HTR-8/SVneo (cell line): ENCODE data around the gene TUT4.

Source experiments
- DNase-seq: peaks from one replicate; pipeline ENCODE4 v3.0.0; 2011; ENCODE audit warnings: low spot score, mixed read lengths; ENCODE audit not compliant: insufficient read length
- FAIRE-seq: peaks from 2 replicates; lab custom pipeline; 2011; peaks lifted over from hg19 to GRCh38; lab: Jason Lieb, UNC

TUT4 gene

DNA sequence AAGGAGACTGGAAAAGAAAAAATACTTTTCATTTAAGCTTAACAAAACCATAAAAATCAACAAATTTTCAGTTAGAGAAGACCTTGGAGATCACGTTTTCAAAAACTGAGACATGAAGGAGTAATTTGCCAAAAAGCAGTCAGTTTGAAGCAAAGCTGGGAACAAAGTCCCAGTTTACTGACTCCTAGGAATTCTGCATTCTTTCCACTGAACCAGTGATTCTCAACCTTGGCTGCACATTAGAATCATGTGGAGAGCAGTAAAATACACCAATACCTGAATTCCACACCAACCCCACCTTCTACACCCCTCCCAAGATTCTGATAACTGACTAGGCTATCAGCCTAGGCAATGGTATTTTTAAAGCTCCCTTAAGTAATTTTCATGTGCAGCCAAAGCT is 75.0 kb downstream of the TUT4 start:
- FAIRE-seq = no peak
- no peak for DNase-seq

DNA sequence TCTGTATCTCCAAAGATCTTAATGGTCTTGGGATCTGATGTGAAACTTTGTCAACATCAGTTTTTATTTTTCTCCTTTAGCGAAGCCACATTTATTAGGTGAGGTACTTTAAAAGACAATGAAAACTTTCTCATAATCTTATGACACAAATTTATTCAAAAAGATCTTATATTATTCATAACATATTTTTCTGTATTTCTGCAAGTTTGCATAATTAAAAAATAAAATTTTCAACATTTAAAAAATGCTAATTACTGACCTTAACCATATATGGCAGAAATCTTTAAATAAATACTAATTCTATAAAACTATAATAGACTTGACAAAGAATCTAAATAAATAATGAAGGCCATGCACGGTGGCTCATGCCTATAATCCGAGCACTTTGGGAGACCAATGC is 75.9 kb downstream of the TUT4 start:
- no peak for FAIRE-seq

DNA sequence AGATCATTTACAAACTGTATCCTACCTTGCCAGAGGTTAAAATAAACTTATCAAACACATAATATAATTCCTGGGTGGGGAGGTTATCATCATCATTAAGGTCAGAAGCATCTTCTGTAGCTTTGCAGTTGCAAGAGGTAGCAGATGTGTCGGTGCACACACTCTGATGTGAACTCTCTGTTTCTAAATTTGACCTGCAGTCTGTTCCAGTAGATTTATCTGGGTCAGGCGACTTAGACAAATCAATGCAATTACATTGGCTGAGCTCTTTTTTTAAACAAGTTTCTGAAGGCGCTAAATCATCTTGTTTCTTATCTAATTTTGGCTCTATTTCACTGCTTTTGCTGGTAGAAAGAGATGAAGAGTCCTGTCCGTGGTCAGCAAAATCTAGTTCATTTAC is 78.1 kb downstream of the TUT4 start:
- FAIRE-seq (no peak), DNase-seq (no peak)

More for the DNA sequence above, 75.9 kb downstream of the TUT4 start:
- no peak for DNase-seq

DNA sequence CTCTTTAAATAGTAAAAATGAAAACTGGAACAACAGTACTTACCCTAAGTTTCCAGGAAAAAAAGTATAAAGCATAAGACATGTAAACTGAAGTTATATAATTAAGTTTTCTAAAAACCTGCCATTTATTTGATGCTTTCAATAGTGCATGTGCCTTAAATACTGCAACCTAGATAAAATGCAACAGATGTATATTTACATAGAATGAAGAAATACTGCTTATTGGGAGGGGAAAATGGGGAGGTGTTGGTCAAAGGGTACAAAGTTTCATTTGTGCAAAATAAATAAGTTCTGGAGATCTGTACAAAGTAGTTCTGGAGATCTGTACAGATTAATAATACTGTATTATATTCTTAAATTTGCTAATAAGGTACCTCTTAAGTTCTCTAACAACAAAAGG is 79.9 kb downstream of the TUT4 start:
- FAIRE-seq (no peak), DNase-seq (no peak)

DNA sequence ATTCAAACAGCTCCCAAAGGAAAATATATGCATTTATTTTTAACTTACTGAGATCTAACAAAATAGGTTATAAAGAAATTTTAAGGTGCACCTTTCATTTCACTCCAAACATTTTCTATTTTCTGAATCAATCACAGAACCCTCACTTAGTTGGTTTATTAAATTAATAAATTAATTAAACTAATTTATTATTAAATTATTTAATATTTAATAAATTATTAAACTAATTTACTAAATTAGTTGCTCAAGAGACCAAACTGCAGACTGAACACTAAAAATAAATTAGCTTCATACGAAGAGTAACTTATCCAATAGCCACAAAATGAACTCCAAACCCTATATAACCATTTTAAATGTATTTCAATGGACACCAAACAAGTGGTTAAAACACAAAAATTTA is 80.5 kb downstream of the TUT4 start:
- FAIRE-seq = no peak
- DNase-seq = no peak

DNA sequence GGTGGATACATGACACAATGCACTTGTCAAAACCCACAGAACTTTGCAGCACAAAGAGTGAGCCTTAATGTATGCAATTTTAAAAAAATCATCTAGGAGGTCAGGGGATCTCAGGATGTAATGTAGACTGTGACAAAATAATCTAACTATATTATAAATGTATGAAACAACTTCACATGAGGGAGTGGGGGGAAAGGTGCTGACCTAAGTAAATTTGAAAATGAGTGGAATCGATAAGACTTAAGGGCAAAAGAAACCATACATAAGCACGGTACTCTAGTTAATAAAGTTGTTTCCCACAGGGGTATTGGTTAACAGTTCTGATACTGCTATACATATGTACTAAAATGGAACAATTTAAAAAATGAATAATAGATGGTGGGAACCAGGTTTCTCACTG is 83.8 kb downstream of the TUT4 start:
- FAIRE-seq = no peak
- no peak for DNase-seq

DNA sequence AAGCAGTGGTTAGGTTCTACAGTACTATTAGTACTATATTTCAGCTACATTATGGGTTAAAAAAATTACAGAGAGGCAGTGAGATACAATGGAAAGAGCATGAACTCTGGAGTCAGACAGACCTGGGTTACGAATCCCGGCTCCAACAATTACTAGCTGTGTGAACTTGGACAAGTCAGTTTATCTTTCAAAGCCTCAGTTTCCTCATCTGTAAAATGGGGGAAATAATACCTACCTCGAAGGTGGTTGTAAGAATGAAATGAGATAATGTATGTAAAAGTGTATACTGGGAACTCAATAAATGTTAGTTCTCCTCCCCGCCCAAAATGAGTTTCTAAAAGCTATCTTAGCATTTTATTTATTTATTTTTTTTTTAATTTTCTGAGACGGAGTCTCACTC is 89.0 kb downstream of the TUT4 start:
- FAIRE-seq = no peak
- DNase-seq = no peak

DNA sequence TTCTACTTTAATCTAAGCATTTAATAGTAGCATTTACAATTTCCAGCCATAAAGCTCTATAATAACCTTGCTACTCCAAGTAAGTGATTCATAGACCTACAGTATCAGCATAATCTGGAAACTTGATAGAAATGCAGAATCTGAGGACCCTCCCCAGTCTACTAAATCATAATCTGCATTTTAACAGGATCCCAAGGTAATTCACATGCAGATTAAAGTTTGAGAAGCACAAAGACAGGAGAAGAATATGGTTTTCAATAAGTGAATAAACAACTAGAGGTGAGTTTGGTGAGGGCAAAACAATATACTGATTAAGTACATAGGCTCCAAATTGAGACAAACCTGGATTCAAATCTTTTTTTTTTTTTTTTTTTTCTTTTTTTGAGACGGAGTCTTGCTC is 91.1 kb downstream of the TUT4 start:
- no peak for DNase-seq
- no peak for FAIRE-seq

DNA sequence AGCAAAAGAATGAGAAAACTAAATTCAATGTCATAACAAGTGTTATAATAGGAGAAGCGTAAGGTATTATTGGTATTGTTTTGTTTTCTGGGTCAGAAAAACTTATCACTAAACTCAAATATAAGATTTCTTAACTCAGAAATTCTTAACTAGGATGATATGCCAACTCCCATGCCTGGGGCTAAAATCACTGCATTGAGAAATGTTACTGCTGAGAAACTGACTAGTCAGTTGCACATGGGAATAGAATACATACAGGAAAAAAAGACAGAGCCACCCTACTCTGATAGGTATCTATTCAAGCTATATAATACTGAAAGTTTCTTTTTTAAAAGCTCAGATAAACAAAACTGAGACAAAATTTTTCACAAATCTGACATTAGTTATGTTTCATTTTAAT is 92.2 kb downstream of the TUT4 start:
- DNase-seq (peak; percentile 5), FAIRE-seq (no peak)

DNA sequence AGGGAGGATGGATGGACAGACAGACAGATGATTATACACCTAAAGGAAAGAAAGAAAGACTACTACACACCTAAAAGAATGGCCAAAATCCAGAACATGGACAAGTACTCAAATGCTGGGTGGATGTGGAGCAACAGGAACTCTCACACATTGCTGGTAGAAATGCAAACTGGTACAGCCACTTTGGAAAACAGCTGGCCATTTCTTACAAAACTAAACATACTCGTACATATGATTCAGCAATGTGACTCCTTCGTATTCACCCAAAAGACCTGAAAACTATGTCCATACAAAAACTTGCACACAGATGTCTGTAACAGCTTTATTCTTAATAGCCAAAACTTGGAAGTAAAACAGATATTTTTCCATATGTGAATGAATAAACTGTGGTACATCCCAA is 97.2 kb downstream of the TUT4 start:
- DNase-seq (no peak), FAIRE-seq (no peak)

DNA sequence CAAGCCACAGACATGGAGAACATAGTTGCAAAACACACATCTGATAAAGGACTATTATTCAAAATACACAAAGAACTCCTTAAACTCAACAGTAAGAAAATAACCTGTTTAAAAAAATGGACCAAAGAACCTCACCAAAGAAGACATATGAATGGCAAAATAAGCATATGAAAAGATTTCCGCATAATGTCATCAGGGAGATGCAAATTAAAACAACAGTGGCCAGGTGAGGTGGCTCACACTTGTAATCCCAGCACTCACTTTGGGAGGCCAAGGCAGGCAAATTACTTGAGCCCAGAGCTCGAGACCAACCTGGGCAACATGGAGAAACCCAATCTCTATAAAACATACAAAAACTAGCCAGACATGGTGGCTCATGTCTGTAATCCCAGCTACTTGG is 98.1 kb downstream of the TUT4 start:
- FAIRE-seq (no peak), DNase-seq (no peak)

DNA sequence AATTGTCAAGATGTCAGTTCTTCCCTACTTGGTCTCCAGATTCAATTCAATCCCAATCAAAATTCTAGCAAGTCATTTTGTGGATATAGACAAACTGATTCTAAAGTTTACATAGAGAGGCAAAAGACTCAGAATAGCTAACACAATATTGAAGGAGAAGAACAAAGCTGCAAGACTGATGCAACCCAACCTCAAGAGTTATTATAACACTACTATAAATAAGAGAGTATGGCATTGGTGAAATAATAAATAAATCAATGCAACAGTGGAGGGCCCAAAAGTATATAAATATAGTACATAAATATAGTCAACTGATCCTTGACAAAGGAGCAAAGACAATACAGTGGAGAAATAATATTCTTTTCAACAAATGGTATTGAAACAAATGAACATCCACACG is 98.8 kb downstream of the TUT4 start:
- FAIRE-seq = no peak

DNA sequence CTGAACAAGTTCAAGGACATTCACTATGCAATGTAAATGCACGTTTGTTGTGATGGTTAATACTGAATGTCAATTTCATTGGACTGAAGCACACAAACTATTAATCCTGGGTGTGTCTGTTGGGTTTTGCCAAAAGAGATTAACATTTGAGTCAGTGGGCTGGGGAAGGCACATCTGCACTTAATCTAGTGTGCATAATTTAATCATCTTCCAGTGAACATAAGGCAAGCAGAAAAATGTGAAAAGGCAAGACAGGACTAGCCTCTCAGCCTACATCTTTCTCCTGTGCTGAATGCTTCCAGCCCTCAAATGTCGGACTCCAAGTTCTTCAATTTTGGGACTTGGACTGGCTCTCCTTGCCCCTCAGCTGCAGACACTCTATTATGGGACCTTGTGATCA is 108.4 kb downstream of the TUT4 start:
- DNase-seq (no peak), FAIRE-seq (no peak)

More for the DNA sequence above, 98.8 kb downstream of the TUT4 start:
- no peak for DNase-seq

DNA sequence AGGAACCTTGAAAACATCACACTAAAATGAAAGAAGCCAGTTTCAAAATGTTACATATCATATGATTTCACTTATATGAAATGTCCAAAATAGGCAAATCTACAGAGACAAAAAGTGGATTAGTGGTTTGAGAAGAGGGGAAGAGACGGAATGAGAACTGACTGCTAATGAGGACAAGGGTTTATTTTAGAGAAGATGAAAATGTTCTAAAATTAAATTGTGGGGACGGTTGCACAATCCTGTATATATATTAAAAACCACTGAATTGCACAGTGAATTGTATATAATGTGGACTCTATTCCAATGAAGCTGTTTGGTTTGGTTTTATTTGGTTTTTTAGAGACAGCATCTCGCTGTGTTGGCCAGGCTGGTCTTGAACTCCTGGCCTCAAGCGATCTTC is 112.9 kb downstream of the TUT4 start:
- FAIRE-seq = no peak
- no peak for DNase-seq

DNA sequence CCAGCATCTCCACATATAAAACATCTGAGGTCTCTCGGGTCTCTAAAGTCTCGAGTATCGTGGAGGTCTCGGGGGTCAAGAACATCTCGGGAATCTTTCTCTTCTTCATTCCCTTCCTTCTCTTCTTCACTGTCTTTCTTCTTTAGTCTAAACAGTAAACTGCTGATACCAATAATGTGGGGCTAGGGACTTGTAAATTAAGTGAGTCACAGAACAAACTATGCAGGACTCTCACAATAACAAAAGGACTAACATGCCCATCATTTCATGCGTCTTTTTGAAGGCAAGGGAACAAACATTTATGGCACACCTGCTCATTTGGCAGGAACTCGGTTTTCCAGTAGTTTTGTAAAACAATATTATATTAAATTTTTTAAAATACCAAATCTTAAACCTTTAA is 116.1 kb downstream of the TUT4 start:
- no peak for FAIRE-seq

DNA sequence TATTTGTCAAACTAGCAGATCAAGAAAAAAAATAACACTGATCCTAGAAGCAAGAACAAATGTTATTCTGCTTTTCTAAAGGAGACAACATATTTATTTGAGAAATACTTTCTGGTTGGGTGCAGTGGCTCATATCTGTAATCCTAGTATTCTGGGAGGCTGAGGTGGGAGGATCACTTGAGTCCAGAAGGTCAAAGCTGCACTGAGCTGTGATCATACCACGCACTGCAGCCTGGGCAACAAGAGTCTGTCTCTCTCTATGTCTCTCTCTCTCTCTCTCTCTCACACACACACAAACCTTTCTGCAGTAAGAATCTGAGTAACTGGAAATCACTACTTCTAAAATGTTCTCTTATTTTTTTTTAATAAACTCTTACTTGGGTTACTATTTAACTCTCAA is 117.2 kb downstream of the TUT4 start:
- DNase-seq (no peak), FAIRE-seq (no peak)

More for the DNA sequence above, 116.1 kb downstream of the TUT4 start:
- DNase-seq = no peak

DNA sequence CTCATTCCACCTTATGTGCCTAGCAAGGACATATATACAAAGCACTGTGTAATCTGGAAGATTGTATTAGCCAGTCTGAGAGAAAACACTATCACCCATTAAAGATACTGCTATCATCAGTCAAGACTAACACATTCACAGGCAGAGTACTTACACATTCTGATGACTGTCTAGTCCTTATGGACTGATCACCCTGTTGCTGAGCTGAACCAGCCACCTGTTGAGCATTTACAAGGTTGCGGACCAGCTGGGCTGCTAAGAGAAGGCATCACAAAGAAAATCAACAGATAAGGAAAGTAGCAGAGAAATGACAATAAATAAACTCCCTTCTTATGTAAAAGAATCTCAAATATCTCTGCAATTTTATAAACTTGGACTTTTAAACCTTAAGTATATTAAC is 117.7 kb downstream of the TUT4 start:
- no peak for FAIRE-seq

DNA sequence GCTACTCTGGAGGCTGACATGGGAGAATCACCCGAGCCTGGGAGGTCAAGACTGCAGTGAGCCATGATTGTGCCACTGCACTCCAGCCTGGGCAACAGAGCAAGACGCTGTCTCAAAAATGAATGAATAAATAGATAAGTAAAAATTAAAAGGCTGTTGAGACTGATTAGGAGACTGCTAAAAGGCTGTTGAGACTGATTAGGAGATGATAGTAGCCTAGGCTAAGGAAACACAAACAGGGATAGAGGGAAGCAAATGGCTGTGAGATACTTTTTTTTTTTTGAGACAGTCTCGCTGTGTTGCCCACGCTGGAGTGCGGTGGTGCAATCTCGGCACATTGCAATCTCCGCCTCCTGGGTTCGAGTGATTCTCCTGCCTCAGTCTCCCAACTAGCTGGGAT is 120.1 kb downstream of the TUT4 start:
- no peak for FAIRE-seq
- DNase-seq = no peak

More for the DNA sequence above, 117.7 kb downstream of the TUT4 start:
- DNase-seq = no peak

DNA sequence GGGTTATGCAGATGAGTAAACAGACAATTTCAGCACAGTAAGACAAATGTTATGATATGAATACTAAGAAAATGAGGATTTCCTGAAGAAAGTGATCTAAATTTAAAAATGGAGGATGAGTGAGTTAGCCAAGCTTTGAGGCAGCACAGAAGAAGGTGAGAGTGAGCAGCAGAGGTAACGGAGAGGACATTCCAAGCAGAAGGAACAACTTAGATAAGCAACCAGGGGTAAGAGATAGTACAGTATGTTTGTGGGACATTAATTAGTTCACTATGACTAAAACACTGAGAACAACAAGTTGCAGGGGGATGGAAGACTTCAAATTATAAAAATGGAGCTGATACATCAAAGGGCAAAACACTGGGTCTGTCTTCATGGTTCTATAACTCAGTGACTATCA is 125.7 kb downstream of the TUT4 start:
- DNase-seq (no peak), FAIRE-seq (no peak)

DNA sequence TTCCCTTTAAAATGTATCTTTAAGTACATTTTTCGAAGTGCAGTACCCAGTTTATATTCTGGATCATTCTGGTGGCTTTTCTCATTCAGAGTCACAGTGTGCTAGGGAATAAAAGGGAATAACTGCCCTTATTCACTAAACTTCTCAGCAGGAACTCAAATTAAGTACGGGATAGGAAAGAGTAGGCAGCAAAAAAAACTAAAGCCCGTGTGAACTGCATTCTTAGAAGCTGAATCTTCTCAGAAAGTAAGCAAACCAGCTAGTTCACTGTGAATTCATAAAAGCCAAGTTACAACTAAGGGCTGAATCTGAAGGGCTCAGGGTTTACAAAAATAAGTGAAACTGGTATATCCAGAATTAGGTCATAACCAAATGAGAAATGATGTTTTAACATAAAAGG is 126.5 kb downstream of the TUT4 start:
- no peak for DNase-seq

DNA sequence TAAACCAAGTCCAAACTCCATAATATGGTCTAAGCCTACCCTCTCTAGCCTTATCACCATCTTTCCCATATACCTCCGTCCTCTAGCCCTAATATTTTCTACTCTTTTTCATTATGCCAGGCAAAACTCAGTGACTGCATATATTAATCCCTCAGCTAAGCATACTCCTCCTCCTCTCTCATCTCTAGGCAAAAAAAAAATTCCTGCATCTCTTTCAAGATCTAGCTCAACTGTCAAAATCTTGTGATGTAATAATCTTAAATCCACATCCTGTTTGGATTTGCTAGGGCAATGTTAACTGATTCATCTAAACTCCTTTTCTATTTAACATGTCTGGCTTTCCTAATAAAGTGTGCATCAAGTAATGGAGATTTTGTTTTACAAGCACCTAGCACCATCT is 128.1 kb downstream of the TUT4 start:
- no peak for DNase-seq
- no peak for FAIRE-seq

More for the DNA sequence above, 126.5 kb downstream of the TUT4 start:
- no peak for FAIRE-seq

DNA sequence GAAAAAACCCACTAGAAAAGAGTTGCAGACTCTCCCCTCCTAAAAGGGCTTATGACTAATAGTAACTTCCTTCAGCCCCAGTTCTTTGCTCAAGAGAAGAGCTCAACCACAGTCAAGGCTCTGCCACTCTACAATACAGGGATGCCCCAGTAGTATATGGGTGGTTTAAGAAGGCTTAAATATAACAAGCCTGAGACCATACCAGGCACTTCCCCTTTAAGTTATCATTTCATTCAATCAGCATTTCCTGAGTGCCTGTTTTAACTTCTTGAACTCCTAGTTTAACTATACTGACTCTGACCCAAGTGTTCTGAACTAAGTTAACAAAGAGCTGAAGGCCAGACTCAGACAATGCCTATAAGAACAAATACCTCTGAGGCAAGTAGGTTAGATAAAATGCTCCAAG is 128.7 kb downstream of the TUT4 start:
- FAIRE-seq = no peak
- DNase-seq = no peak

DNA sequence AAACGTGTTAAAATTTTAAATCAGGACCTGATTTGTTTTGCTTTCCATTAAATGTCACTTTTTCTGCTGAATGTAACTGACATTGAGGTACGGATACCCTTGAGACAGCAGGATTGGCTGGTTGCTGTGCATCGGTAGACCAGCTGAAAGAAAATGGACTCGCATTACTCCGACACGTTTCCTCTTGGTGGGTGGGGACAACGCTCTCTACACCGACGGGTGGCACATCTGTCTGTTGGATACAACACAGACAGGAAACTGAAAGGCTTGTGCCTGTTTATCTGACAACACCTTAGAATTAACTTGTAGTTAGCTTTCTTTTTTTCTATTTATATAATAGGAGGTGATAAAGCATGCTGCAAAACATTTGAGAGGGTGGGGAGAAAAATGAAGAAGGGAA is 129.1 kb downstream of the TUT4 start:
- DNase-seq = no peak
- FAIRE-seq = no peak
